GM13977 (cell line): ENCODE measurements around the gene GPRC5D.

Experiments used
- DNase-seq: peaks from one replicate; pipeline ENCODE4 v3.0.0; 2012; ENCODE audit warnings: low spot score
- in situ Hi-C: fragments of 300-500 bp; cut with MboI; formaldehyde crosslinking; loops from one replicate; pipeline ENCODE4 v1.12.0; 2022; ENCODE audit warnings: low sequenced_read_pairs, low pct_unique_long_range_greater_than_20kb, mixed read lengths, inconsistent platforms; ENCODE audit not compliant: unreplicated experiment
- TF ChIP-seq, protein P1 (sequence below): IDR thresholded peaks from 2 replicates; pipeline ENCODE4 v1.5.1; 2012; ENCODE audit warnings: mild to moderate bottlenecking, control low read depth; ENCODE audit not compliant: insufficient read depth; ENCODE audit errors: extremely low read depth, missing control alignments

Gene GPRC5D

DNA sequence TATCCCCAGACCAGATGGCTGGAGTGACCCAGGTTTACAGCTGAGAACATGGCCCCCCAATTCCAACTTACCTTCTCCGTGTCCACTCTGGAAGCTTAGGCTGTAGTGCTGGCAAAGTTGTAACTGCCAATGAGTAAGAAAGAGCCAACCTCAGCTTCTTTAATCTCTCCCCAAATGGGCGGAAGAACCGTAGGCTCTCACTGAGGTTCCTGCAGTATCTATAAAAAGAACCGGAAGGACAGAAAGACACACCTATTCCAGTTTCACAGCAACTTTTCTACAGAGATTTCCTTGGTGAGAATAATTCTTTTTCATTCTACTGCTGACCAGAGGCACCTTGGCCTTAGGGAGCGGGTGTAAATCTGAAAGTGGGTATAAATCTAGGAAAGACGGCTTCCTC lies at the start of gene GPRC5D:
TSS of gene GPRC5D (minus strand) at position 135 of the 400 bp plus-strand sequence. CDS start 1,786 bp downstream, outside the sequence.
- no peak for DNase-seq
- in situ Hi-C loops, result no loop called here
- TF ChIP-seq, protein P1, sequence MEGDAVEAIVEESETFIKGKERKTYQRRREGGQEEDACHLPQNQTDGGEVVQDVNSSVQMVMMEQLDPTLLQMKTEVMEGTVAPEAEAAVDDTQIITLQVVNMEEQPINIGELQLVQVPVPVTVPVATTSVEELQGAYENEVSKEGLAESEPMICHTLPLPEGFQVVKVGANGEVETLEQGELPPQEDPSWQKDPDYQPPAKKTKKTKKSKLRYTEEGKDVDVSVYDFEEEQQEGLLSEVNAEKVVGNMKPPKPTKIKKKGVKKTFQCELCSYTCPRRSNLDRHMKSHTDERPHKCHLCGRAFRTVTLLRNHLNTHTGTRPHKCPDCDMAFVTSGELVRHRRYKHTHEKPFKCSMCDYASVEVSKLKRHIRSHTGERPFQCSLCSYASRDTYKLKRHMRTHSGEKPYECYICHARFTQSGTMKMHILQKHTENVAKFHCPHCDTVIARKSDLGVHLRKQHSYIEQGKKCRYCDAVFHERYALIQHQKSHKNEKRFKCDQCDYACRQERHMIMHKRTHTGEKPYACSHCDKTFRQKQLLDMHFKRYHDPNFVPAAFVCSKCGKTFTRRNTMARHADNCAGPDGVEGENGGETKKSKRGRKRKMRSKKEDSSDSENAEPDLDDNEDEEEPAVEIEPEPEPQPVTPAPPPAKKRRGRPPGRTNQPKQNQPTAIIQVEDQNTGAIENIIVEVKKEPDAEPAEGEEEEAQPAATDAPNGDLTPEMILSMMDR, result no peak

DNA sequence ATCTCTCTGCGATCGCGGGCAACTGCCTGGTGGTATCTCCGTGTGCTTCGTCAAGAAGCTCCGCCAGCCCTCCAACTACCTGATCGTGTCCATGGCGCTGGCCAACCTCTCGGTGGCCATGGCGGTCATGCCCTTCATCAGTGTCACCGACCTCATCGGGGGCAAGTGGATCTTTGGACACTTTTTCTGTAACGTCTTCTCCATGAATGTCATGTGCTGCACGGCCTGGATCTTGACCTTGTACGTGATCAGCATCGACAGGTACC lies 49.7 kb upstream of the GPRC5D start:
- in situ Hi-C loops, result loop anchor here (25.0 kb wide), 1 partner anchor 211 kb away; no protein-coding TSS in a partner anchor
- no peak for DNase-seq
- TF ChIP-seq, protein P1, result no peak

DNA sequence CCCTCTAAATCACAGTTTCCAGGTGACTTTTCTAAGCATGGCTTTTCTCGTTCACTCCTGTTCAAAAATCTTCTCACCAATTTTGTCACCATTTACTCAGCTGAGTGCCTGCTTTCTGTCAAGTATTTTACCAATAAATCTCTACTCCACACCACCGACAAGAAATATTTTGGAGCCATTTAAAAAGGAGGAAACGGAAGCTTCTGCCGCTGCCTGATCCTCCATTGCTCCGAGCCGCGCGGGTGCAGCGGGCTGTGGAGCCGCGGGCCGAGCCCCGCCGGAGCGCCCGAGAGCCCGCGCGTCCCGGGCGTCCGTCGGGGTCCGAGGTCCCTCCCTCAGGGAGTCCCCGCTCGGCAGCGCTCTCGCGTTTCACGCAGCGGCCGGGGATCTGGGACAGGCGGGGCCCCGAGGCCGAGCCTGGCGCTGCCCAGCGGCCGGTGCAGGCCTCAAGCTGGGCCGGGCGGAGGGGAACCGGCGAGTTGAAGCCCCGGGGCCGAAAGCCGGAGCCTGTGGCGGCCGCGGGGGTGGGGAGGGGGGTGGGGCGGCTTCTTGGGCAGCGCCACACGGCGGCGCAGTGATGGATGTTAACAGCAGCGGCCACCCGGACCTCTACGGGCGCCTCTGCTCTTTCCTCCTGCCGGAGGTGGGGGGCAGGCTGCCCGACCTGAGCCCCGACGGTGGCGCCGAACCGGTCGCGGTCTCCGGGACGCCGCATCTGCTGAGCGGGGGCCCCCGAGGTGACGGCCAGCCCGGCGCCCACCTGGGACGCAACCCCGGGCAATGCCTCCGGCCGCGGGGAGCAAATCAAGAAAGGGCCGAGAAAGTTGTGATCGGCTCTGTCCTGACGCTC lies 49.2 kb upstream of the GPRC5D start:
- peak; percentile 72 for DNase-seq
- in situ Hi-C loops, result loop anchor here (25.0 kb wide), 1 partner anchor 211 kb away; no protein-coding TSS in a partner anchor
- TF ChIP-seq, protein P1, result no peak

DNA sequence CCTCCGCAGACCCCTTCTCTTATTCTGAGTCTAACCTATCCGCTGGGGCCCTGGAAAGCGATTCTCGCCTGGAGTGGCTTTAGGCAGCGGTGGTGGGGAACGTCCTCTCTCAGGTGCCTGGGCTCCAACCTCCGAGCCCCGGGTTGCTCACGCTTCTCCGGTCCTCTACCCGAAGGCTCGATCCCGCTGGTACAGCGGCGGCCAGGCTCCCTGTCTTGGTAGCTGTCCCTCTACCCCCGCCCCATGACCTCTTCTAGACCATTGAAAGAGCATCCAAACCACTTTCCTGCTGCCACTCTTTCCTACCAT lies 48.6 kb upstream of the GPRC5D start:
- in situ Hi-C loops, result loop anchor here (25.0 kb wide), 1 partner anchor 212 kb away; no protein-coding TSS in a partner anchor
- TF ChIP-seq, protein P1, result no peak
- no peak for DNase-seq

DNA sequence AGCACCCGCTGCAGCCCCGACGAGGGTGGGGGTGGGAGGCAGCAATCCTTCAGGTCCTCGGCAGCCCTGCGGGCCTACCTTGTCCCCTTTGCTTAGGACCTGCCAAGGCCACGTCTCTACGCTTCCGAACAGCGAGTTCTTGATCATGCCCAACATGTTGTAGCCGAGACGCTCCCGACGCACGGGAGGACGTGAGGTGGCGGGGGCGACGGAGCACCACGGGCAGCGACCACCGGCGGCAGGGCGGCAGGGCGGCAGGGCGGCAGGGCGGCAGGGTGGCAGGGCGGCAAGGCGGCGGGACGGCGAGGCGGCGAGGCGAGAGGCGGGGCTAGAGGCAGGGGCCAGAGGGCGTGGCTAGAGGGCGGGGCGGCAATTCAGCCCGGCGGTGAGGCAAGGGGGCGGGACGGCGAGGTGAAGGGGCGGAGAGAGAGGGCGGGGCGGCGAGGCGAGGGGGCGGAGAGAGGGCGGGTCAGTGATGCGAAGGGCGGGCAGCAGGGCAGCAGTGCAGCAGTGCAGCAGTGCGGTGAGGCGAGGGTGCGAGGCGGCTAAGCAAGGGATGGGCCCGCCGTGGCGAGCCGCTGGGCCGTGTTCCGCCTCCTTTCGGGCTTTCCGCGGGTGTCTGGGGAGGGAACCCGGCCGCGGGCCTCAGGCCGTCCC lies 48.1 kb upstream of the GPRC5D start, which contains the start of gene HEBP1:
TSS of gene HEBP1 (minus strand) at position 307 of the 657 bp plus-strand sequence. CDS start at position 156, 151 bp downstream.
- DNase-seq, result peak; percentile 99
- TF ChIP-seq, protein P1, result no peak
- in situ Hi-C loops, result loop anchor here (25.0 kb wide), 1 partner anchor 212 kb away; no protein-coding TSS in a partner anchor

DNA sequence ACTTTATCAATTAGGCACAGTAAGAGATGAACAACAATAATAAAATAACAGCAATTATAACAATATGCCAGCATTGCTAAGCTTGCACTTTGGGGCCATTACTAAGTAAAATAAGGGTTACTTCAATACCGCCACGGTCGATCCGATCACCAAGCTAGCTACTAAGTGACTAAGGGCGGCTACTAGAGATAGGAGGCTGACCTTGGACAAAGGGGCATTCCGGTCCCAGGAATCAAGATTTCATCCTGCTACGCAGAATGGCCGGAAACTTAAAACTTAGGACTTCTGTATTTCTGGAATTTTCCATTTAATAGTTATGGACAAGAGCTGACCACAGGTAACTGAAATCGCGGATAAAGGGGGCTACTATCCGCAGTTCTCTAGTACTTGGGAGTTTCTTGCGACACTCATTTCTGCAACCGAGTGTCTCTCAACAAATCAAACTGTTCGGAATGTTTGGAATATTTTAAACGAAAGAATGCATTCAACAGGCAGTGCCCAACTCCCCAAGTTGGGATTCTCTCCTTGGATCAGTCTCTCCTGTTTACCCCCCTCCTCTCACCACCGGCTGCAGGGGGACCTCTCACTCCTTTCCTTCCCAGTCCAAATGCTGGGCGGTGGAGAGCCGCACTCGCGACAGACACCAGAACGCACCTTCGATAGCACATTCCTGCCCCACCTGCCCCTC lies 47.4 kb upstream of the GPRC5D start:
- no peak for DNase-seq
- TF ChIP-seq, protein P1, result no peak
- in situ Hi-C loops, result no loop called here
